ENCODE data around the gene MTNR1A. TPM values are rescaled to one million over a fixed set of nuclear protein-coding genes. Genes with fewer than 3 reads are reported as not detected.

MTNR1A gene
- total RNA-seq, 1 experiment from 2014 or later: 0.84 TPM

DNA sequence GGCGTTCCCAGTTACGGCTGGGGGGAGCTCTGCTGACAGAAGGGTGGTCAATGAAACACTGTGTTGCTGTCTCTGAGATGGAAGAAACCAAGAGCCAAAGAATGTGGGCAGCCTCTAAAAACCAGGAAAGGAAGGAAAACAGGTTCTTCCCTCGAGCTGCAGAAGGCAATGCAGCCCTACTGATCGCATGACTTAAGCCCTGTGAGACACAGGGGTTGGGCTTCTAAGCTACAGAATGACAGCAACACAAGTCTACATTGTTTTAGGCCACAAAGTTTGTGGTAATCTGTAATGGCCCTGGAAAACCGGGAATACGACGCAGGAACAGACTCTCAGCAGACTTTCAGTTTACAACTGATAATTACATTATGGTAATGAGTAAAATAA is 38.2 kb upstream of the MTNR1A start:
- Histone ChIP-seq H3K9me2 (ENCODE audit: insufficient read depth) (no peaks in the 10 kb centered on the region), H3K4me2 (ENCODE audit: low read length) (no peak overlapping the region), H3K27me3 (ENCODE audit: insufficient read depth, low read length) (no peaks in the 10 kb centered on the region), H3K9me3 (ENCODE audit: control insufficient read depth in 1 of 2, insufficient read depth in 1 of 2, low read depth in 1 of 2, low read length in 2 of 2) (no peaks in the 10 kb centered on the region), H3K79me2 (ENCODE audit: insufficient read depth, low read length) (peaks cover 100% of the 10 kb centered on the region), H3K36me3 (ENCODE audit: control insufficient read depth in 1 of 2, insufficient read depth in 2 of 2, low read length in 2 of 2) (peaks cover 87 to 92% of the 10 kb centered on the region in 2 experiments), H4K20me1 (ENCODE audit: insufficient read depth) (peaks cover 63% of the 10 kb centered on the region), H3K9ac (ENCODE audit: low read length) (no peak overlapping the region), H3K4me3 (replicated peaks in 1 of 2; ENCODE audit: low read depth in 1 of 2, low read length in 2 of 2) (no peak overlapping the region), H2AFZ (ENCODE audit: low read depth, low read length, poor library complexity, severe bottlenecking) (no peak overlapping the region), H3K4me1 (ENCODE audit: control insufficient read depth in 1 of 2, insufficient read depth in 2 of 2, low read length in 2 of 2) (no peaks in the 10 kb centered on the region), H3K27ac (ENCODE audit: low read depth, low read length) (no peak overlapping the region)
- RAD21 ChIA-PET (ENCODE audit: low non-redundant PET in 1 of 2, low total read pairs in 2 of 2, uncharacterized antibody in 2 of 2, unreplicated experiment in 2 of 2): no interaction called here
- ATAC-seq (no peak), DNase-seq (ENCODE audit: low read depth, low spot score) (no peak)
- CTCF ChIA-PET: no interaction called here
- POLR2A ChIA-PET: no interaction called here
- intact Hi-C loops (cut with micrococcal nuclease): no loop called here
- TF ChIP-seq ZNF274 (IDR thresholded peaks at IDR 0.05; ENCODE audit: low read depth, low read length) (no peak), JUND (IDR thresholded peaks at IDR 0.05) (no peak), YY1 (IDR thresholded peaks at IDR 0.05; ENCODE audit: extremely low read depth, insufficient replicate concordance, low read depth, low read length) (no peak), FOSL1 (IDR thresholded peaks at IDR 0.05; ENCODE audit: low read depth) (no peak), ZFX (IDR thresholded peaks at IDR 0.05) (no peak), CBX3 (IDR thresholded peaks at IDR 0.05; ENCODE audit: low read depth) (no peak)
- BruUV-seq (replicated peaks): no TSS peak

- peaks cover 63% of the 10 kb centered on the region for H4K20me1 ChIP-seq (ENCODE audit: insufficient read depth)
- H3K9me3 ChIP-seq (ENCODE audit: control insufficient read depth in 1 of 2, insufficient read depth in 1 of 2, low read depth in 1 of 2, low read length in 2 of 2): no peaks in the 10 kb centered on the region
- no peak overlapping the region for H3K9ac ChIP-seq (ENCODE audit: low read length)
- DNase-seq (ENCODE audit: low read depth, low spot score) (no peak), ATAC-seq (no peak)
- no peaks in the 10 kb centered on the region for H3K9me2 ChIP-seq (ENCODE audit: insufficient read depth)
- ChIA-PET RAD21 (ENCODE audit: low non-redundant PET in 1 of 2, low total read pairs in 2 of 2, uncharacterized antibody in 2 of 2, unreplicated experiment in 2 of 2) (no interaction called here), POLR2A (no interaction called here), CTCF (no interaction called here)
- H3K27ac ChIP-seq (ENCODE audit: low read depth, low read length): no peak overlapping the region
- intact Hi-C loops (cut with micrococcal nuclease): no loop called here
- H3K4me1 ChIP-seq (ENCODE audit: control insufficient read depth in 1 of 2, insufficient read depth in 2 of 2, low read length in 2 of 2): no peaks in the 10 kb centered on the region
- H3K27me3 ChIP-seq (ENCODE audit: insufficient read depth, low read length): no peaks in the 10 kb centered on the region
- no peak overlapping the region for H3K4me3 ChIP-seq (replicated peaks in 1 of 2; ENCODE audit: low read depth in 1 of 2, low read length in 2 of 2)
- H3K36me3 ChIP-seq (ENCODE audit: control insufficient read depth in 1 of 2, insufficient read depth in 2 of 2, low read length in 2 of 2): peaks cover 87 to 95% of the 10 kb centered on the region in 2 experiments
- H3K4me2 ChIP-seq (ENCODE audit: low read length): no peak overlapping the region
- H2AFZ ChIP-seq (ENCODE audit: low read depth, low read length, poor library complexity, severe bottlenecking): no peak overlapping the region
- no TSS peak for BruUV-seq (replicated peaks)
- H3K79me2 ChIP-seq (ENCODE audit: insufficient read depth, low read length): peaks cover 100% of the 10 kb centered on the region
- TF ChIP-seq CEBPB (IDR thresholded peaks at IDR 0.05; ENCODE audit: low read depth): no peak
Observed at GRCh38 chr4:186592966-186593586, 37.7 kb upstream of the MTNR1A start.

Measured in HCT116 (cell line).